CD14-positive monocyte (primary cell): ENCODE measurements around the gene CDC42BPG. TPM values are rescaled to one million over a fixed set of nuclear protein-coding genes. Genes with fewer than 3 reads are reported as not detected.

Experiments
- DNase-seq, 3 donors: peaks; one replicate each; pipeline ENCODE4 v3.0.0-alpha.2; 2011 to 2022
- H2AFZ ChIP-seq: 2 replicates; pipeline ENCODE4 v1.6.0; 2012; ENCODE audit warnings: mild to moderate bottlenecking, low read depth, low read length, inconsistent platforms; ENCODE audit not compliant: insufficient read depth, poor library complexity, severe bottlenecking
- H3K27ac ChIP-seq, 2 donors: 1 replicate in 1 of 2; 2 replicates in 1 of 2; pipeline ENCODE4 v1.5.1; 2012 to 2013; ENCODE audit warnings: low read length in 2 of 2, control low read depth in 1 of 2, inconsistent platforms in 1 of 2, low read depth in 1 of 2, mild to moderate bottlenecking in 1 of 2
- H3K27me3 ChIP-seq, 2 donors: one replicate each; pipeline versions ENCODE4 v1.6.0 to v1.6.1; 2011 to 2013; ENCODE audit warnings: low read length in 2 of 2; ENCODE audit not compliant: control insufficient read depth in 2 of 2, insufficient read depth in 2 of 2
- H3K36me3 ChIP-seq, 2 donors: replicated peaks in 1 of 2; 1 replicate in 1 of 2; 2 replicates in 1 of 2; pipeline versions ENCODE4 v1.5.1 to v1.6.1; 2012 to 2013; ENCODE audit warnings: low read length in 2 of 2, control low read depth in 1 of 2, inconsistent platforms in 1 of 2, mild to moderate bottlenecking in 1 of 2; ENCODE audit not compliant: insufficient read depth in 2 of 2, control insufficient read depth in 1 of 2
- H3K4me1 ChIP-seq, 2 donors: 1 replicate in 1 of 2; 2 replicates in 1 of 2; pipeline versions ENCODE4 v1.5.1 to v1.6.1; 2012 to 2013; ENCODE audit warnings: low read length in 2 of 2, control low read depth in 1 of 2, inconsistent platforms in 1 of 2, mild to moderate bottlenecking in 1 of 2, moderate library complexity in 1 of 2; ENCODE audit not compliant: insufficient read depth in 2 of 2, control insufficient read depth in 1 of 2
- H3K4me2 ChIP-seq: replicated peaks from 2 replicates; pipeline ENCODE3; 2012; ENCODE audit warnings: low read length, moderate library complexity, mild to moderate bottlenecking; ENCODE audit not compliant: poor library complexity, severe bottlenecking; ENCODE audit errors: extremely low read depth
- H3K4me3 ChIP-seq, 3 experiments: fragments of 200-600 bp in 1 of 3; sonication (generic) in 1 of 3; replicated peaks in 1 of 3; 1 replicate in 2 of 3; 2 replicates in 1 of 3; pipeline ENCODE4 v1.5.1; 2011 to 2013; ENCODE audit warnings: low read length in 3 of 3, mild to moderate bottlenecking in 3 of 3, control low read depth in 2 of 3, low read depth in 2 of 3, inconsistent platforms in 1 of 3, moderate library complexity in 1 of 3
- H3K79me2 ChIP-seq: 2 replicates; pipeline ENCODE4 v1.6.0; 2012; ENCODE audit warnings: mild to moderate bottlenecking, control low read depth, inconsistent platforms, low read length, moderate library complexity; ENCODE audit not compliant: insufficient read depth
- H3K9ac ChIP-seq: 2 replicates; pipeline ENCODE4 v1.6.0; 2017; ENCODE audit warnings: low read length, mild to moderate bottlenecking; ENCODE audit not compliant: insufficient read depth, poor library complexity, severe bottlenecking
- H3K9me3 ChIP-seq, 2 donors: replicated peaks in 1 of 2; 1 replicate in 1 of 2; 2 replicates in 1 of 2; pipeline versions ENCODE4 v1.5.1 to v1.6.1; 2012 to 2013; ENCODE audit warnings: low read length in 2 of 2, control low read depth in 1 of 2; ENCODE audit not compliant: control insufficient read depth in 1 of 2, insufficient read depth in 1 of 2
- H4K20me1 ChIP-seq: 2 replicates; pipeline ENCODE4 v1.6.0; 2012; ENCODE audit warnings: mild to moderate bottlenecking, low read length, control low read depth, moderate library complexity; ENCODE audit not compliant: insufficient read depth
- H3K27ac Mint-ChIP-seq, 7 donors: one replicate each; pipeline ENCODE4 v1.8.0; 2020; ENCODE audit warnings: mild to moderate bottlenecking in 7 of 7, mixed read lengths in 7 of 7, moderate library complexity in 6 of 7, inconsistent platforms in 2 of 7
- H3K27me3 Mint-ChIP-seq, 3 donors: one replicate each; pipeline ENCODE4 v1.8.0; 2021 to 2022; ENCODE audit warnings: low read depth in 3 of 3, mild to moderate bottlenecking in 3 of 3, mixed read lengths in 3 of 3, moderate library complexity in 3 of 3, inconsistent platforms in 1 of 3
- H3K36me3 Mint-ChIP-seq, 2 donors: one replicate each; pipeline ENCODE4 v1.8.0; 2020; ENCODE audit warnings: mixed read lengths in 2 of 2, inconsistent platforms in 1 of 2, mild to moderate bottlenecking in 1 of 2
- H3K4me1 Mint-ChIP-seq: one replicate; pipeline ENCODE4 v1.8.0; 2020; ENCODE audit warnings: mild to moderate bottlenecking, mixed read lengths
- H3K4me3 Mint-ChIP-seq, 2 donors: one replicate each; pipeline ENCODE4 v1.8.0; 2020; ENCODE audit warnings: mild to moderate bottlenecking in 2 of 2, mixed read lengths in 2 of 2, moderate library complexity in 1 of 2
- H3K9me3 Mint-ChIP-seq, 7 donors: one replicate each; pipeline ENCODE4 v1.8.0; 2020 to 2022; ENCODE audit warnings: mixed read lengths in 7 of 7, mild to moderate bottlenecking in 6 of 7, moderate library complexity in 6 of 7, inconsistent platforms in 2 of 7
- CTCF ChIP-seq: fragments of 200-600 bp; IDR thresholded peaks from one replicate; pipeline ENCODE4 v1.8.0; 2022; ENCODE audit warnings: antibody characterized with exemption, mild to moderate bottlenecking
- WGBS: methylation state at CpG from one replicate; pipeline ENCODE4 v1.1.5; 2013; ENCODE audit warnings: missing lambda C conversion rate; ENCODE audit not compliant: insufficient coverage; 5-methylcytosine and 5-hydroxymethylcytosine counted together
- intact Hi-C, 2 donors: fragments of 100-400 bp; cut with micrococcal nuclease; formaldehyde crosslinking; loops; one replicate each; pipeline versions ENCODE4 v1.15.0 to v1.15.1; 2023
- polyA plus RNA-seq, 3 donors: library from polyadenylated mRNA; depleted of rRNA in 1 of 3; unstranded in 2 of 3; stranded (reverse) in 1 of 3; fragments of 300-500 nt in 2 of 3; fragments of >200 nt in 1 of 3; fragmentation: Illumina TruSeq in 2 of 3; gene quantifications; 1 replicate in 2 of 3; 2 replicates in 1 of 3; pipeline ENCODE4 v1.2.3, GENCODE V29; 2012 to 2021

CDC42BPG gene
- polyA plus RNA-seq, 3 donors: 0.23 TPM; not detected in 2

- Histone ChIP-seq H2AFZ (no peak overlapping the region), H3K9me3 (no peaks in the 10 kb centered on the region), H3K4me3 (no peak overlapping the region), H3K36me3 (no peaks in the 10 kb centered on the region), H3K9ac (no peak overlapping the region), H4K20me1 (no peaks in the 10 kb centered on the region), H3K27ac (no peak overlapping the region), H3K4me2 (no peak overlapping the region), H3K27me3 (no peaks in the 10 kb centered on the region), H3K4me1 (no peaks in the 10 kb centered on the region), H3K79me2 (no peaks in the 10 kb centered on the region)
- Mint-ChIP-seq H3K27me3 (peaks cover 0 to 2% (median 1%) of the 10 kb centered on the region in 3 donors), H3K4me3 (peak overlapping the region in 1 of 2 donors; percentile 27), H3K27ac (no peak overlapping the region), H3K36me3 (no peaks in the 10 kb centered on the region), H3K9me3 (no peaks in the 10 kb centered on the region), H3K4me1 (peaks cover 3% of the 10 kb centered on the region)
- WGBS: 99% methylated on average over 24 of the region's 24 CpGs
- no peak for TF ChIP-seq CTCF
- no peak for DNase-seq
- intact Hi-C loops: no loop called here
These were observed 13.0 kb downstream of the CDC42BPG start for GRCh38 chr11:64831411-64831891.

GRCh38 chr11:64829536-64830251 is 14.8 kb downstream of the CDC42BPG start:
- Histone ChIP-seq H3K4me1 (no peaks in the 10 kb centered on the region), H3K9me3 (no peaks in the 10 kb centered on the region), H3K4me3 (no peak overlapping the region), H3K36me3 (no peaks in the 10 kb centered on the region), H2AFZ (no peak overlapping the region), H3K27ac (no peak overlapping the region), H3K79me2 (no peaks in the 10 kb centered on the region), H4K20me1 (no peaks in the 10 kb centered on the region), H3K27me3 (no peaks in the 10 kb centered on the region), H3K4me2 (no peak overlapping the region), H3K9ac (no peak overlapping the region)
- no peaks in the 10 kb centered on the region for H3K9me3 Mint-ChIP-seq
- DNase-seq: no peak
- no peaks in the 10 kb centered on the region for H3K36me3 Mint-ChIP-seq
- peaks cover 3% of the 10 kb centered on the region for H3K4me1 Mint-ChIP-seq
- H3K27ac Mint-ChIP-seq: no peak overlapping the region
- peaks cover 0 to 2% (median 0%) of the 10 kb centered on the region in 3 donors for H3K27me3 Mint-ChIP-seq
- H3K4me3 Mint-ChIP-seq: no peak overlapping the region
- TF ChIP-seq CTCF: no peak
- intact Hi-C loops: no loop called here
- WGBS: 96% methylated on average over 41 of the region's 43 CpGs
